22Rv1 (cell line): Measurements from ENCODE around the gene SBNO2.

Experiments
- ZFX ChIP-seq: fragments of 450-650 bp; IDR thresholded peaks from 2 replicates; pipeline ENCODE4 v1.6.1; 2017; ENCODE audit warnings: antibody characterized with exemption, borderline replicate concordance
- TF ChIP-seq, protein P1 (sequence below): fragments of 450-650 bp; IDR thresholded peaks from 2 replicates; pipeline ENCODE4 v1.5.1; 2017; ENCODE audit warnings: mild to moderate bottlenecking

DNA sequence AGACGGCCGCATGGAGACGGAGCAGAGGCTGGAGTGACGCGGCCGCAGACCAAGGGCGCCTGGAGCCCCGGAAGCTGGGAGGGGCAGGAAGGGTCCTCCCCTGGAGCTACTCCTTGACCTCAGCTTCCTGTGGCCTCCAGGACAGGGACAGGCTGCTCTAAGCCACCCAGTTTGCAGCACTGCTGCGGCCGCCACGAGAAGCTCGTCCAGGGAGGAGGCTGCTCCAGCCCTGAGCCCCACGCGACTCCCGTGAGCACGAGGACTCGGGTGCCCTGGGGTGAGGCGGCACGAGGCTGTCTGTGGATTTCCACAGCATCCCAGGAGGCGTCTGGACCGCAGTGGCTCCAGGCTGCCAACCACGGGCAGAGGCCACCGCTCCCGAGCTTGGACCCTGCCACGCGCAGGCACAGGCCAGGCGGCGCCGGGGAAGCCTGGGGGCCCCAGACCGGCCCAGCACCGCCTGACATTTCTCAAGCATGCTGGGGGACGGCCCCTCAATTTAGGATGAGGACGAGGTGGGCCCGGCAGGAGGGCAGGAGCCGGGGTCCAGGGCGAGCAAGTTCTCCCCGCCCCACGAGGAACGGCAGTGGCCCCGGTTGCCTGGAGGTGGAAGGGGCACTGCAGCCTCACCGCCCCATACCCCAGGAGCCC is 10.7 kb downstream of the SBNO2 start:
- TF ChIP-seq, protein P1, sequence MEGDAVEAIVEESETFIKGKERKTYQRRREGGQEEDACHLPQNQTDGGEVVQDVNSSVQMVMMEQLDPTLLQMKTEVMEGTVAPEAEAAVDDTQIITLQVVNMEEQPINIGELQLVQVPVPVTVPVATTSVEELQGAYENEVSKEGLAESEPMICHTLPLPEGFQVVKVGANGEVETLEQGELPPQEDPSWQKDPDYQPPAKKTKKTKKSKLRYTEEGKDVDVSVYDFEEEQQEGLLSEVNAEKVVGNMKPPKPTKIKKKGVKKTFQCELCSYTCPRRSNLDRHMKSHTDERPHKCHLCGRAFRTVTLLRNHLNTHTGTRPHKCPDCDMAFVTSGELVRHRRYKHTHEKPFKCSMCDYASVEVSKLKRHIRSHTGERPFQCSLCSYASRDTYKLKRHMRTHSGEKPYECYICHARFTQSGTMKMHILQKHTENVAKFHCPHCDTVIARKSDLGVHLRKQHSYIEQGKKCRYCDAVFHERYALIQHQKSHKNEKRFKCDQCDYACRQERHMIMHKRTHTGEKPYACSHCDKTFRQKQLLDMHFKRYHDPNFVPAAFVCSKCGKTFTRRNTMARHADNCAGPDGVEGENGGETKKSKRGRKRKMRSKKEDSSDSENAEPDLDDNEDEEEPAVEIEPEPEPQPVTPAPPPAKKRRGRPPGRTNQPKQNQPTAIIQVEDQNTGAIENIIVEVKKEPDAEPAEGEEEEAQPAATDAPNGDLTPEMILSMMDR = no peak
- TF ChIP-seq ZFX = no peak
